SK-N-MC (cell line): ENCODE results near the gene CCDC63.

Experiments
- EZH2 ChIP-seq: fragments of 200-600 bp; sonication (generic); IDR thresholded peaks from one replicate; pipeline ENCODE4 v1.6.1; 2017; ENCODE audit warnings: antibody characterized with exemption
- POLR2AphosphoS5 ChIP-seq: IDR thresholded peaks from 2 replicates; pipeline ENCODE4 v1.6.1; 2012; ENCODE audit warnings: mild to moderate bottlenecking, low read depth, low read length, borderline replicate concordance

- no peak for TF ChIP-seq EZH2
- TF ChIP-seq POLR2AphosphoS5: no peak
Observed at GRCh38 chr12:110888256-110888991, 41.6 kb downstream of the CCDC63 start.
